GM21526 (cell line): Measurements from ENCODE around the gene GOLGA8H.
A peak's percentile ranks its signal among the peaks of the same experiment; 100 is the strongest.
"Not testable (repeated sequence)": the region's sequence is repeated elsewhere in the genome, so short reads cannot be mapped to it uniquely, and the experiment has no call there.

Source experiments
- ATAC-seq: cut with Tn5 transposase; IDR thresholded peaks from one replicate; pipeline ENCODE4 v1.9.1; 2021; ENCODE audit warnings: moderate library complexity; ENCODE audit not compliant: unreplicated experiment, low FRiP score

Gene GOLGA8H

GRCh38 chr15:30603796-30604195, at the start of gene GOLGA8H:
Gene GOLGA8H, plus strand, starts transcription at chr15:30604028. Its CDS starts 98 bp downstream, at chr15:30604126.
- ATAC-seq, result not testable (repeated sequence)

- not testable (repeated sequence) for ATAC-seq
Observed at GRCh38 chr15:30566949-30567348, 36.9 kb upstream of the GOLGA8H start.

DNA sequence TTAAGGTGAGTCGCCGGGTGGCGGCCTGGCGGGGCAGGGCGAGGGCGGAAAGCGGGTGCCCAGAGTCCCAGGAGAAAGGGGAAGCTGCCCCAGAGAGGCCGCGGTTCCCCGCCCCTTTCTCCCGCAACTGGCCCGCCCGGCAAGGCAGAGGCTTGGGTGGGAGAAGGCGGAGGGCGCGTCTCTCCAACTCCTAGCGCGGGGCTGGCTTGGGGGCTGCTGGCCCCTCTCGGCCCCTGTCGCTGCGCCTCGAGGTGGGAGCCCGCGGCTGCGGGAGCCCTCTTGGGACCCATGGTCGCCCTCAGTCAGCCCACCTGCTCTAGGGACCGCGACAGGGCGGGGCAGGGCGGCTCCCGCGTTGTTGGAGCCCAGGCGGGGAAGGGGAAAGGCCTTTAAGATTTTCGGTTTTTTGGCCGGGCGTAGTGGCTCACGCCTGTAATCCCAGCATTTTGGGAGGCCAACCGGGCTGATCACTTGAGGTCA, 30.8 kb upstream of the GOLGA8H start:
- not testable (repeated sequence) for ATAC-seq

DNA sequence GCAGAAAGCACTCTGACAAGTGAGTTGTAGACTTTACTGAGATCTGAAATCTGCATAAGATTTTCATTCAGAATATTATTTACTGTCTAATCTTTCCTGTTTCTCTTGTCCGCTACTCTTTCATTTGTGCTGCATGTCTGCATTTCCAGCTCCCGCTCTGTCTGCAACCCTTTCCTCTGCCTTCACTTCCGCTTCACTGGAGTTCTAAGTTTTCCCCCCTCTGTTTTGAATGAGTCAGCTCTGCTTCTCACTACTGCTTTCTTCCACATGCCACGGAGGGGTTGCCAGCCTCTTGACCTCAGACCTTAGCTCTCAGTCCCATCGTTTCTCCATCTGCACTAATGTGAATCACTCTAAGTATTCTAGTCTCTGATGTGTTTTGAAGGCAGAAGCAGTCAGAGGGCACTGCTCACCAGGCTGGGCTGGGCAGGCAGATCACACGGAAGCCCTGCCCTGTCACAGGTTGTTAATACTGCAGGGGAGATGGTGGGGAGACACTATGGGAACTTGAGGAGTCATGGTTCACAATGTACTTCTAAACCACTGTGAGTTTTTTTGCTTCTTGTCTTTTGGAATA, 24.3 kb upstream of the GOLGA8H start:
- not testable (repeated sequence) for ATAC-seq

- not testable (repeated sequence) for ATAC-seq
Observed at GRCh38 chr15:30580716-30581115, 23.1 kb upstream of the GOLGA8H start.

- ATAC-seq, result not testable (repeated sequence)
Observed at GRCh38 chr15:30598953-30599352, 4.9 kb upstream of the GOLGA8H start.

- not testable (repeated sequence) for ATAC-seq
Observed at GRCh38 chr15:30612271-30612670, 8.4 kb downstream of the GOLGA8H start.

DNA sequence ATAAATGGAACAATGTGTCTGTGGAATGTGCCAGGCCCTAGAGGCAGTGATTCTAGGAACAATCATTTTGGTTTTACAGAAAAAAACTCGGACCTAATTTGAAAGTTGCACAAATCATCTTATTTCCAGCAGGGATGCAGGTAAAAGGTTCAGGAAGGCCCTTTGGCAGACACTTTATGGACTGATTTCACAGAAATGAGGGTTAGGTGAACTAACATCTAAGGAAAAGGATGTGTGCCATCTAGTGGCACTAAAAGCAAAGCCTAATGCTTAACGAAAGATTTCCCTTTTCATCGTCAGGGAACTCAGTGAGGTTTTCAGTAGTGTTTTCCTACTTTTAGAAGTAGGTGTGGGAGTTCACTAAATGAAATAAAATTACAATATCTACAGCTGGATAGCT, 17.5 kb downstream of the GOLGA8H start:
- ATAC-seq, result not testable (repeated sequence)

DNA sequence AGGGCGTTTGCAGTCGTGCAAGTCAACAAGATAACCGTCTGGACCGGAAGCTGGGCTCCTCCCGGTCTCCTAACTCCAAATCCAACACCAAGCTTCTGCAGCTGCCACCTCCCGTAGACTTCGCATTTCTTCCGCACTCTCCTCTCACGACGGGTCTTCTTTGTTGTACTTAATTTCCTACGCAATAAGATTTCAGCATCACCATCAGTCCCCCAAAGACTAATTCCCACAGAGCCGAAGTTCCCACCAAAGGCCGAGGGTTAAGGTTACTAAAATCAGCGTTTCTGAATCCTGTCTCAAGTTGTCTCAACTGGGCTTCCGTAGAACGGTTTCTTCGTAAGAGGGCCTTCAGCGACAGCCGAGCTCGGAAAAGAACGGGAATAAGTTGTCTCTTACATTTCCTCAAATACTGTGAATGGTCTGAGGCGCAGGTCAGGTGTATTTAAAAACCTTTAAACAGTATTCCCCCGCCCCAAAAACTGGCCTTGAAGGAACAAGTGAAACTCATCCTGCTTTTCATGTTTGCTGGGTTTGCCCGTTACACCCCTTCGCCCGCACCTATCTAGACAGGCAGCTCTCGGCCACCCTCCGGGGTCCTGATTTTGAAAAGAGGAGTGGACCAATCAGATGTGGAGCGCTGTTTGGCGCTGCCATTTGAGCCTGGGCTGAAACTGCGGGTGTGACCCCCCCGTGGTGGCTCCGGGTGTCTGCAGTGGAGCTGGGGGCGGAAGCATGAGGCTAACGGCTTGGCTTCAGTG, 21.8 kb downstream of the GOLGA8H start, which contains the start of gene ARHGAP11B:
Gene ARHGAP11B, plus strand, starts transcription at position 693 of the 758 bp plus-strand sequence.
- peak; percentile 90 for ATAC-seq

DNA sequence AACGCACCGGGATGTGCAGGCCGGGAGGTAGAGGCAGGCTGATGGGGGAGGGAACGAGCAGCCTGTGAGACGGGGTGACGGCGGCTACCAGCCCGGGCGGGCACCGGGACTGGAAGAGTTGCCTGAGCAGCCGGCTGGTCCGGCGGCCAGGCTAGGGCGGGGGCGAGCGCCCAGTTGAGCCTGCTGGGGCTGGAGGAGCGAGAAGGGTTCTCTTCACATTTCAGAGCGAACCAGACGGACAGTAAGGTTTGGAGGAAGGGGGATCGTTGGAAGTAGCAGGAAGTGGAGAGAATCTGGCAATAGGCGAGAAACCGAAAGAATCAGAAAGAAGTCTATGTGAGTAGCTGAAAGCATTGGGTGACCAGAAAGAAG, 22.4 kb downstream of the GOLGA8H start:
- not testable (repeated sequence) for ATAC-seq

GRCh38 chr15:30626632-30627031, 22.8 kb downstream of the GOLGA8H start:
- ATAC-seq, result not testable (repeated sequence)

GRCh38 chr15:30650012-30650929, 46.4 kb downstream of the GOLGA8H start:
- peak; percentile 68 for ATAC-seq

GRCh38 chr15:30661154-30661553, 57.3 kb downstream of the GOLGA8H start:
- ATAC-seq, result not testable (repeated sequence)
